GM19468 (cell line): ENCODE measurements around the gene SLC45A3.

Source experiments
- ATAC-seq: cut with Tn5 transposase; IDR thresholded peaks from one replicate; pipeline ENCODE4 v1.9.1; 2021; ENCODE audit warnings: mild to moderate bottlenecking, moderate library complexity, moderate number of reproducible peaks; ENCODE audit not compliant: unreplicated experiment; ENCODE audit errors: extremely low read depth

SLC45A3 gene

DNA sequence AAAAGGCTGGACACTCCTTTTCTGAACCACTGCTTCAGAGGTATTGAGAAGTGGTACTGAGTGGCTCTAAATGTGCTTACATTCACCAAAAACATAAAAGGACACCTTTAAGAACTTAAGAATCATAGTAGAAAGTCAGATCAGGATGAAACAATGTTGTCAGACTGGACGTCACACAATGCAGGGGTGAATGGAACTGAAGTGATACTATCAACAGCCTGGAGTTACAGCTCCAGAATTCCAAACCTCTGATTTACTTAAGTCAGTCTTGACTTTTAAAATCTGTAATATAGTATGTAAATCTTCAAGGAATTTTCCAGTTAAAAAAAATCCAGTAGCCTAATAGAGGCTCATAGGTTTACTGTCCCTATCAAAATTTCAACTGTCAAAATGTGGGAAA, 67.8 kb downstream of the SLC45A3 start:
- ATAC-seq: no peak

GRCh38 chr1:205612104-205612503, 68.2 kb downstream of the SLC45A3 start:
- ATAC-seq: no peak

- ATAC-seq: no peak
These were observed 69.3 kb downstream of the SLC45A3 start for GRCh38 chr1:205610901-205611466.

DNA sequence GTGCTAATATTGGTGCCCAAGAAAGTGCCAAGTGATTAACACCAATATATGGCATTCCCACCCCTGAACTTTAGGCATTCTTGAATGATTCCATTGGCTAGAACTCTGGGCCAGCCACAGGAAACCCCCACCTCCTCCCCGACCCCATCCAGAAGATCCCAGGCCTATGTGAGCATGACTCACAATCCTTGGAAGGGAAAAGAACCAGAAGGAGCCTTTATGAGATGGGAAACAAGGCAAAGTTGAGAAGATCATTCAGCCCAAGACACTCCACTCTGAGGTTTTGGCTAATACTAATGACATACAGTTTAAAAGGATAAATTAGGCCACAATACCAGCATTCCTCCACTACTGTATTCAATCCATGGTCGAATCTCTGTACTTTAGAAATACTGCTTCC, 70.3 kb downstream of the SLC45A3 start:
- ATAC-seq: no peak
